K562 (cell line): ENCODE measurements around the gene SLC2A4. TPM values are rescaled to one million over a fixed set of nuclear protein-coding genes. Genes with fewer than 3 reads are reported as not detected.

ENCODE experiments used
- ATAC-seq: fragments of 200-7000 bp; cut with Tn5 transposase; 3 replicates; pipeline ENCODE4 v1.9.1; 2020; ENCODE audit warnings: moderate library complexity
- BruUV-seq: library from RNA; stranded (reverse); fragments of 400-500 nt; replicated peaks from 2 replicates; lab custom pipeline; 2021; lab: Mats Ljungman, UMichigan
- CTCF ChIA-PET: fragments of 300-600 bp; formaldehyde crosslinking; extraction: SDS; loops from one replicate; lab custom pipeline; 2021; ENCODE audit warnings: low intra/inter-chr PET ratio; lab: Yijun Ruan, JAX
- POLR2A ChIA-PET: fragments of 300-600, 350-650 bp; sonication (Branson Sonifier 250); formaldehyde crosslinking; extraction: SDS; loops from one replicate; lab custom pipeline; 2021; ENCODE audit warnings: antibody characterized with exemption, inconsistent platforms; lab: Yijun Ruan, JAX
- DNase-seq, 4 experiments: peaks; one replicate each; pipeline versions ENCODE4 v3.0.0 to v3.0.0-alpha.2; 2011 to 2018; ENCODE audit warnings: low spot score in 3 of 4, mixed read lengths in 3 of 4; ENCODE audit errors: extremely low read depth in 1 of 4
- FAIRE-seq: peaks from 2 replicates; lab custom pipeline; 2011; peaks lifted over from hg19 to GRCh38; lab: Jason Lieb, UNC
- H2AFZ ChIP-seq: 2 replicates; pipeline ENCODE4 v1.6.0; 2011; ENCODE audit warnings: low read depth, low read length, control low read depth, inconsistent platforms
- H3K27ac ChIP-seq: fragments of 200-600 bp; 3 replicates; pipeline ENCODE4 v1.8.0; 2011; ENCODE audit warnings: low read depth, mild to moderate bottlenecking, control low read depth, inconsistent platforms, low read length, moderate library complexity, mixed read lengths; ENCODE audit errors: extremely low read depth
- H3K27me3 ChIP-seq, 2 experiments: fragments of 300-600 bp in 1 of 2; 2 replicates in 1 of 2; 3 replicates in 1 of 2; pipeline versions ENCODE4 v1.6.0 to v1.8.0; 2011; ENCODE audit warnings: inconsistent platforms in 2 of 2, low read length in 2 of 2, mild to moderate bottlenecking in 1 of 2, mixed read lengths in 1 of 2, moderate library complexity in 1 of 2; ENCODE audit not compliant: control insufficient read depth in 2 of 2, insufficient read depth in 2 of 2
- H3K36me3 ChIP-seq: fragments of 300-600 bp; 3 replicates; pipeline ENCODE4 v1.8.0; 2011; ENCODE audit warnings: mild to moderate bottlenecking, low read length, inconsistent platforms; ENCODE audit not compliant: control insufficient read depth, insufficient read depth
- H3K4me1 ChIP-seq, 2 experiments: fragments of 200-600 bp in 1 of 2; replicated peaks in 1 of 2; 2 replicates in 1 of 2; 3 replicates in 1 of 2; pipeline versions ENCODE4 v1.5.1 to v1.8.0; 2011; ENCODE audit warnings: inconsistent platforms in 2 of 2, low read length in 2 of 2, mild to moderate bottlenecking in 1 of 2, mixed read lengths in 1 of 2, moderate library complexity in 1 of 2; ENCODE audit not compliant: control insufficient read depth in 2 of 2, insufficient read depth in 2 of 2
- H3K4me2 ChIP-seq: 2 replicates; pipeline ENCODE4 v1.6.1; 2011; ENCODE audit warnings: low read length, control low read depth, inconsistent platforms, mixed read lengths; ENCODE audit not compliant: insufficient read depth
- H3K4me3 ChIP-seq: fragments of 200-600 bp; sonication (generic), shearing (Covaris generic); 2 replicates; pipeline ENCODE4 v1.5.1; 2016; ENCODE audit warnings: control low read depth, inconsistent platforms
- H3K79me2 ChIP-seq: fragments of 200-600 bp; 3 replicates; pipeline ENCODE4 v1.8.0; 2011; ENCODE audit warnings: low read length, inconsistent platforms; ENCODE audit not compliant: control insufficient read depth, insufficient read depth
- H3K9ac ChIP-seq, 2 experiments: 2 replicates each; pipeline versions ENCODE4 v1.6.0 to v1.6.1; 2011; ENCODE audit warnings: low read depth in 2 of 2, low read length in 2 of 2, control low read depth in 1 of 2, inconsistent platforms in 1 of 2, mild to moderate bottlenecking in 1 of 2, mixed read lengths in 1 of 2; ENCODE audit not compliant: insufficient read depth in 1 of 2
- H3K9me1 ChIP-seq: one replicate; pipeline ENCODE4 v1.6.0; 2011; ENCODE audit warnings: inconsistent platforms, mild to moderate bottlenecking, low read length, moderate library complexity; ENCODE audit not compliant: control insufficient read depth, insufficient read depth
- H3K9me3 ChIP-seq: replicated peaks from 2 replicates; pipeline ENCODE4 v1.5.1; 2011; ENCODE audit warnings: low read depth, low read length, inconsistent platforms; ENCODE audit not compliant: control insufficient read depth, insufficient read depth
- H4K20me1 ChIP-seq: replicated peaks from 2 replicates; pipeline ENCODE4 v1.6.1; 2011; ENCODE audit warnings: low read length, inconsistent platforms, mixed read lengths; ENCODE audit not compliant: control insufficient read depth, insufficient read depth
- HDAC1 ChIP-seq, 2 experiments: fragments of 450-650 bp; IDR thresholded peaks; 2 replicates each; pipeline ENCODE4 v1.6.1; 2016 to 2017; ENCODE audit warnings: inconsistent platforms in 1 of 2, mild to moderate bottlenecking in 1 of 2, moderate library complexity in 1 of 2
- RBFOX2 ChIP-seq: fragments of 200-400 bp; formaldehyde crosslinking; IDR thresholded peaks from 2 replicates; pipeline ENCODE4 v1.6.1; 2017; ENCODE audit warnings: low read depth, mild to moderate bottlenecking, low read length, moderate library complexity
- REST ChIP-seq, 2 experiments: fragments of 450-650 bp; formaldehyde crosslinking in 1 of 2; IDR thresholded peaks; 2 replicates each; pipeline versions ENCODE4 v1.4.0 to v1.6.1; 2014 to 2020; ENCODE audit warnings: mild to moderate bottlenecking in 2 of 2, borderline replicate concordance in 1 of 2, low read depth in 1 of 2
- XRCC4 ChIP-seq: IDR thresholded peaks from one replicate; pipeline ENCODE4 v1.6.1; 2011; ENCODE audit not compliant: insufficient read depth, insufficient read length; ENCODE audit errors: extremely low read depth
- ZNF507 ChIP-seq: conservative IDR thresholded peaks from 2 replicates; pipeline ENCODE4 v1.6.1; 2017; ENCODE audit warnings: missing genetic modification characterization, missing compliant biosample characterization
- WGBS: fragments of 100-300 bp; shearing (Covaris generic); methylation state at CpG from one replicate; pipeline ENCODE4 v1.1.6; 2016; ENCODE audit warnings: low coverage, mixed read lengths; ENCODE audit not compliant: insufficient coverage; ENCODE audit errors: missing lambda C conversion rate; 5-methylcytosine and 5-hydroxymethylcytosine counted together
- in situ Hi-C: fragments of 300-500 bp; cut with MboI; formaldehyde crosslinking; loops from 4 replicates; pipeline ENCODE4 v1.15.0; 2018; ENCODE audit warnings: inconsistent platforms, mixed read lengths
- intact Hi-C: fragments of 100-400 bp; cut with micrococcal nuclease; formaldehyde crosslinking; loops from 2 replicates; pipeline ENCODE4 v1.14.2; 2022
- polyA plus RNA-seq, 8 experiments: library from polyadenylated mRNA; depleted of rRNA in 4 of 8; stranded (reverse) in 5 of 8; unstranded in 3 of 8; fragments of >200 nt; fragmentation: Nextera tagmentation in 2 of 8; fragmentation: Illumina TruSeq in 1 of 8; extraction: Ambion mirVana in 2 of 8; extraction: Trizol in 1 of 8; gene quantifications; 2 replicates each; pipeline versions ENCODE4 v1.2.1 to v1.2.3, GENCODE V29; 2011 to 2014; ENCODE audit warnings: inconsistent platforms in 1 of 8, missing spikeins in 1 of 8
- total RNA-seq, 7 experiments: library from RNA; depleted of rRNA in 6 of 7; stranded (reverse); fragments of >200 nt in 6 of 7; fragmentation: Illumina TruSeq in 2 of 7; extraction: Trizol in 2 of 7; gene quantifications; 2 replicates each; pipeline versions ENCODE4 v1.2.1 to v1.2.3, GENCODE V29; 2011 to 2021; ENCODE audit warnings: low replicate concordance in 1 of 7
- TF ChIP-seq, protein P1 (sequence below): sonication (generic); formaldehyde crosslinking; IDR thresholded peaks from 2 replicates; pipeline ENCODE4 v1.8.0; 2022; ENCODE audit warnings: missing genetic modification reagents, mild to moderate bottlenecking, moderate library complexity, borderline replicate concordance

Gene SLC2A4
- total and polyA plus RNA-seq, 9 of the 15 experiments (the other 6 are each of a cell fraction or from before 2014, with no cell fraction given): 0.74 to 3.5 (median 1.6) TPM

GRCh38 chr17:7295230-7296180 lies 14.0 kb downstream of the SLC2A4 start (continued):
- TF ChIP-seq, protein P1, sequence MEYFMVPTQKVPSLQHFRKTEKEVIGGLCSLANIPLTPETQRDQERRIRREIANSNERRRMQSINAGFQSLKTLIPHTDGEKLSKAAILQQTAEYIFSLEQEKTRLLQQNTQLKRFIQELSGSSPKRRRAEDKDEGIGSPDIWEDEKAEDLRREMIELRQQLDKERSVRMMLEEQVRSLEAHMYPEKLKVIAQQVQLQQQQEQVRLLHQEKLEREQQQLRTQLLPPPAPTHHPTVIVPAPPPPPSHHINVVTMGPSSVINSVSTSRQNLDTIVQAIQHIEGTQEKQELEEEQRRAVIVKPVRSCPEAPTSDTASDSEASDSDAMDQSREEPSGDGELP (CRISPR knock-in tag): no peak
- no peak for TF ChIP-seq ZNF507
- TF ChIP-seq XRCC4: no peak

DNA sequence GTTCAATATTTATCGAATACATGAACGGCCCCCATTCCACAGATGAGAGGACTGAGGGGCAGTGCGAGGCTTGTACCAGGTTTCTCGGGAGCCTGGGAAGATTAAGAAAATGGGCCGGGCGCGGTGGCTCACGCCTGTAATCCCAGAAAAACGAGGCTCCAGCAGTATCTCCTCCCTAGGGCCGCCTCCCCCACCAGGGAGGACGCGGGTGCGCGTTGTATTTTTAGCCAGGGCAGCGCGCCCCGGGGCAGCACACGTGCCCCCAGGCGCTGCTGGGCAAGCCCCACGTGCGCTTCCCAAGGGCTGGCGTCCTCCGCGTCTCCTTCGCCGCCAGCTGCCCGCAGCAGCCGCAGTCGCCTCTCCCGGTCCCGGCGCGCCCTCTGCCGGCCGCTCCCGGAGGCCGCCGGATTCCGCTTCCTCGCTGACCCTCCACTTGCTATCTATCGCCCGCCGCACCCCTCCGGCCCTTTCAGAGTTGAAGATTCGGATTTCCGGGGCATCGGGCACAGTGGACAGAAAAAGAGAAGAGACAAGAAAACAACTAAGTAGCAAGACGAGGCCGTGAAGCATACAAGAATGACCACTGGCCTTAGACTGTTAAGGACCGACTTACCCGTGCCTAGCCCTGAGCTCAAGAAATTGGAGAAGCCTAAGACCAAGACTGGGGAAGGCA lies 14.8 kb downstream of the SLC2A4 start:
- no peaks in the 10 kb centered on the region for H3K9me3 ChIP-seq
- DNase-seq (peak; percentile 74 to 83 (median 76)), ATAC-seq (peak; percentile 90), FAIRE-seq (no peak)
- H3K9ac ChIP-seq: peak overlapping the region; percentile 4 to 82; a peak in 3 of 4 replicates
- peak overlapping the region; percentile 83 for H2AFZ ChIP-seq
- no TSS peak for BruUV-seq
- peak overlapping the region; percentile 48 for H3K4me2 ChIP-seq
- no peak overlapping the region for H3K4me3 ChIP-seq
- intact Hi-C loops (loop anchor here (1.0 to 5.0 kb wide), 2 partner anchors 16 to 244 kb away; no protein-coding TSS in a partner anchor), in situ Hi-C loops (no loop called here)
- H3K27me3 ChIP-seq: no peaks in the 10 kb centered on the region
- no peaks in the 10 kb centered on the region for H3K9me1 ChIP-seq
- H3K4me1 ChIP-seq: peaks cover 17 to 42% of the 10 kb centered on the region in 2 experiments
- no peaks in the 10 kb centered on the region for H4K20me1 ChIP-seq
- no peak overlapping the region for H3K27ac ChIP-seq
- ChIA-PET CTCF (interaction anchor here (0.7 to 2.5 kb wide), 2 partner anchors 16 to 98 kb away, joined by 3 to 19 read pairs; partner anchors contain the start of genes PLSCR3 and SLC2A4), POLR2A (interaction anchor here (0.7 to 1.6 kb wide), 7 partner anchors 9 to 247 kb away, joined by 3 to 13 read pairs (median 4); partner anchors contain the start of gene PHF23)
- no peaks in the 10 kb centered on the region for H3K79me2 ChIP-seq
- no peaks in the 10 kb centered on the region for H3K36me3 ChIP-seq
- whole genome bisulfite sequencing: 18% methylated on average over 25 of the region's 51 CpGs
- peak; percentile 60 for TF ChIP-seq RBFOX2
- TF ChIP-seq HDAC1 (IDR thresholded peaks at IDR 0.05): peak in 1 of 2 experiments; percentile 52; a peak in 1 of 4 replicates
- peak; percentile 88 for TF ChIP-seq REST (IDR thresholded peaks at IDR 0.05; ENCODE audit: borderline replicate concordance)
- no peak for TF ChIP-seq REST (CRISPR knock-in tag; IDR thresholded peaks at IDR 0.05; ENCODE audit: low read depth)
